HepG2 (cell line): Measurements from ENCODE around the gene PCNX1. TPM values are rescaled to one million over a fixed set of nuclear protein-coding genes. Genes with fewer than 3 reads are reported as not detected.

Source experiments
- BCLAF1 ChIP-seq: fragments of 450-650 bp; IDR thresholded peaks from 2 replicates; pipeline ENCODE4 v1.6.1; 2017; ENCODE audit warnings: mild to moderate bottlenecking
- HDAC1 ChIP-seq: sonication (generic); formaldehyde crosslinking; IDR thresholded peaks from 2 replicates; pipeline ENCODE4 v1.5.1; 2020; ENCODE audit warnings: mild to moderate bottlenecking, missing genetic modification reagents
- HIVEP1 ChIP-seq: sonication (generic); formaldehyde crosslinking; IDR thresholded peaks from 2 replicates; pipeline ENCODE4 v1.4.0; 2020; ENCODE audit warnings: mild to moderate bottlenecking, missing genetic modification reagents
- KDM4B ChIP-seq: sonication (generic); formaldehyde crosslinking; IDR thresholded peaks from 2 replicates; pipeline ENCODE4 v1.4.0; 2020; ENCODE audit warnings: missing genetic modification reagents
- LCORL ChIP-seq, 2 experiments: fragments of 450-650 bp in 1 of 2; sonication (generic) in 1 of 2; formaldehyde crosslinking in 1 of 2; IDR thresholded peaks; 2 replicates each; pipeline versions ENCODE4 v1.5.0 to v1.6.1; 2017 to 2020; ENCODE audit warnings: antibody characterized with exemption in 1 of 2, missing genetic modification reagents in 1 of 2
- MEIS2 ChIP-seq: sonication (generic); formaldehyde crosslinking; IDR thresholded peaks from 2 replicates; pipeline ENCODE4 v1.9.0; 2021; ENCODE audit warnings: mild to moderate bottlenecking, missing genetic modification reagents
- MZF1 ChIP-seq: sonication (generic); formaldehyde crosslinking; IDR thresholded peaks from 2 replicates; pipeline ENCODE4 v1.8.1; 2023; ENCODE audit warnings: mild to moderate bottlenecking, missing genetic modification reagents, borderline replicate concordance
- NFE2 ChIP-seq: sonication (generic); formaldehyde crosslinking; IDR thresholded peaks from 2 replicates; pipeline ENCODE4 v1.4.0; 2020; ENCODE audit warnings: missing genetic modification reagents
- POLR2AphosphoS2 ChIP-seq: IDR thresholded peaks from 2 replicates; pipeline ENCODE4 v1.6.1; 2011; ENCODE audit warnings: low read depth, low read length, improper control_type of control experiment
- POLR2AphosphoS5 ChIP-seq: IDR thresholded peaks from 2 replicates; pipeline ENCODE4 v1.6.1; 2012; ENCODE audit warnings: low read depth, low read length
- RERE ChIP-seq: IDR thresholded peaks from 2 replicates; pipeline ENCODE4 v1.6.1; 2016; ENCODE audit warnings: low read depth, missing genetic modification reagents, missing compliant biosample characterization
- SOX5 ChIP-seq: IDR thresholded peaks from 2 replicates; pipeline ENCODE4 v1.6.1; 2016; ENCODE audit warnings: borderline replicate concordance
- SYNCRIP ChIP-seq: fragments of 200-400 bp; formaldehyde crosslinking; IDR thresholded peaks from 2 replicates; pipeline ENCODE4 v1.6.1; 2018; ENCODE audit warnings: mild to moderate bottlenecking, low read depth, low read length; ENCODE audit not compliant: insufficient read depth
- ZEB1 ChIP-seq: IDR thresholded peaks from 2 replicates; pipeline ENCODE4 v1.6.1; 2012; ENCODE audit warnings: mild to moderate bottlenecking, low read depth, inconsistent platforms; ENCODE audit not compliant: insufficient replicate concordance
- ZMYM4 ChIP-seq: sonication (generic); formaldehyde crosslinking; IDR thresholded peaks from 2 replicates; pipeline ENCODE4 v1.8.1; 2023; ENCODE audit warnings: mild to moderate bottlenecking, missing genetic modification reagents
- ZNF772 ChIP-seq: sonication (generic); formaldehyde crosslinking; IDR thresholded peaks from 2 replicates; pipeline ENCODE4 v1.5.0; 2020; ENCODE audit warnings: mild to moderate bottlenecking, missing genetic modification reagents
- polyA plus RNA-seq, 8 experiments: library from polyadenylated mRNA; depleted of rRNA in 3 of 8; stranded (reverse) in 7 of 8; unstranded in 1 of 8; fragments of >200 nt; fragmentation: Illumina TruSeq in 4 of 8; extraction: Trizol in 4 of 8; gene quantifications; 2 replicates each; pipeline versions ENCODE4 v1.2.1 to v1.2.3, GENCODE V29; 2011 to 2016; ENCODE audit warnings: low read depth in 4 of 8, missing spikeins in 1 of 8, mixed read lengths in 1 of 8; ENCODE audit not compliant: insufficient read depth in 1 of 8
- total RNA-seq, 5 experiments: library from RNA; depleted of rRNA; stranded (reverse); fragments of >200 nt; fragmentation: Illumina TruSeq; extraction: Trizol; gene quantifications; 2 replicates each; pipeline ENCODE4 v1.2.3, GENCODE V29; 2016; ENCODE audit warnings: low read depth in 1 of 5
- TF ChIP-seq, protein P1 (sequence below): sonication (generic); formaldehyde crosslinking; IDR thresholded peaks from 2 replicates; pipeline ENCODE4 v1.5.1; 2020; ENCODE audit warnings: mild to moderate bottlenecking, missing genetic modification reagents, moderate library complexity

The PCNX1 gene
- total and polyA plus RNA-seq, 2 of the 13 experiments (the other 11 are each of a cell fraction or from before 2014, with no cell fraction given), result 24.9 to 30.3 TPM

GRCh38 chr14:70907176-70907995, at the start of gene PCNX1 (continued):
- no peak for TF ChIP-seq BCLAF1
- no peak for TF ChIP-seq SYNCRIP
- TF ChIP-seq ZEB1, result no peak
- TF ChIP-seq MEIS2, result no peak
- TF ChIP-seq, protein P1, sequence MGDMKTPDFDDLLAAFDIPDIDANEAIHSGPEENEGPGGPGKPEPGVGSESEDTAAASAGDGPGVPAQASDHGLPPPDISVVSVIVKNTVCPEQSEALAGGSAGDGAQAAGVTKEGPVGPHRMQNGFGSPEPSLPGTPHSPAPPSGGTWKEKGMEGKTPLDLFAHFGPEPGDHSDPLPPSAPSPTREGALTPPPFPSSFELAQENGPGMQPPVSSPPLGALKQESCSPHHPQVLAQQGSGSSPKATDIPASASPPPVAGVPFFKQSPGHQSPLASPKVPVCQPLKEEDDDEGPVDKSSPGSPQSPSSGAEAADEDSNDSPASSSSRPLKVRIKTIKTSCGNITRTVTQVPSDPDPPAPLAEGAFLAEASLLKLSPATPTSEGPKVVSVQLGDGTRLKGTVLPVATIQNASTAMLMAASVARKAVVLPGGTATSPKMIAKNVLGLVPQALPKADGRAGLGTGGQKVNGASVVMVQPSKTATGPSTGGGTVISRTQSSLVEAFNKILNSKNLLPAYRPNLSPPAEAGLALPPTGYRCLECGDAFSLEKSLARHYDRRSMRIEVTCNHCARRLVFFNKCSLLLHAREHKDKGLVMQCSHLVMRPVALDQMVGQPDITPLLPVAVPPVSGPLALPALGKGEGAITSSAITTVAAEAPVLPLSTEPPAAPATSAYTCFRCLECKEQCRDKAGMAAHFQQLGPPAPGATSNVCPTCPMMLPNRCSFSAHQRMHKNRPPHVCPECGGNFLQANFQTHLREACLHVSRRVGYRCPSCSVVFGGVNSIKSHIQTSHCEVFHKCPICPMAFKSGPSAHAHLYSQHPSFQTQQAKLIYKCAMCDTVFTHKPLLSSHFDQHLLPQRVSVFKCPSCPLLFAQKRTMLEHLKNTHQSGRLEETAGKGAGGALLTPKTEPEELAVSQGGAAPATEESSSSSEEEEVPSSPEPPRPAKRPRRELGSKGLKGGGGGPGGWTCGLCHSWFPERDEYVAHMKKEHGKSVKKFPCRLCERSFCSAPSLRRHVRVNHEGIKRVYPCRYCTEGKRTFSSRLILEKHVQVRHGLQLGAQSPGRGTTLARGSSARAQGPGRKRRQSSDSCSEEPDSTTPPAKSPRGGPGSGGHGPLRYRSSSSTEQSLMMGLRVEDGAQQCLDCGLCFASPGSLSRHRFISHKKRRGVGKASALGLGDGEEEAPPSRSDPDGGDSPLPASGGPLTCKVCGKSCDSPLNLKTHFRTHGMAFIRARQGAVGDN (CRISPR knock-in tag), result peak; percentile 64
- 0 out of 2 replicates have a peak, but pooled peaks have one; percentile 26 for TF ChIP-seq KDM4B (CRISPR knock-in tag)
- no peak for TF ChIP-seq HIVEP1 (CRISPR knock-in tag)
- no peak for TF ChIP-seq POLR2AphosphoS5
- TF ChIP-seq POLR2AphosphoS2, result no peak
- TF ChIP-seq RERE (CRISPR knock-in tag), result no peak
- TF ChIP-seq NFE2 (CRISPR knock-in tag), result no peak
- TF ChIP-seq SOX5 (CRISPR knock-in tag), result no peak; the same call in 1 of the 2 replicates
- no peak for TF ChIP-seq ZNF772 (CRISPR knock-in tag)
- TF ChIP-seq MZF1 (CRISPR knock-in tag), result no peak
- TF ChIP-seq HDAC1 (CRISPR knock-in tag), result no peak
- no peak for TF ChIP-seq LCORL (IDR thresholded peaks at IDR 0.05)
- TF ChIP-seq LCORL (CRISPR knock-in tag; IDR thresholded peaks at IDR 0.05), result no peak; the same call in none of the 2 replicates
- peak; percentile 94 for TF ChIP-seq ZMYM4 (CRISPR knock-in tag)
